Activated CD4-positive, alpha-beta memory T cell treated with anti-CD3 and anti-CD28 coated beads, Interleukin-2, amount 10 ng/mL, durations not matched to agents 7 days and 5 days (primary cell): ENCODE measurements around the gene ASIP. TPM values are rescaled to one million over a fixed set of nuclear protein-coding genes. Genes with fewer than 3 reads are reported as not detected.
"Not testable (repeated sequence)": the region's sequence is repeated elsewhere in the genome, so short reads cannot be mapped to it uniquely, and the experiment has no call there.

Experiments used
- CTCF ChIA-PET: fragments of 350-600 bp; sonication (Branson Sonifier 250); formaldehyde crosslinking; loops from one replicate; lab custom pipeline; 2021; ENCODE audit warnings: antibody characterized with exemption, inconsistent platforms; lab: Charles Lee
- POLR2A ChIA-PET: fragments of 350-600 bp; sonication (Branson Sonifier 250); formaldehyde crosslinking; loops from one replicate; lab custom pipeline; 2021; ENCODE audit warnings: antibody characterized with exemption; lab: Charles Lee
- DNase-seq: peaks from one replicate; pipeline ENCODE4 v3.0.0-alpha.2; 2020
- H3K27ac Mint-ChIP-seq: one replicate; pipeline ENCODE4 v1.8.0; 2021; ENCODE audit warnings: mild to moderate bottlenecking, mixed read lengths
- H3K27me3 Mint-ChIP-seq: one replicate; pipeline ENCODE4 v1.8.0; 2021; ENCODE audit warnings: mixed read lengths
- H3K36me3 Mint-ChIP-seq: one replicate; pipeline ENCODE4 v1.8.0; 2021; ENCODE audit warnings: low read depth, mixed read lengths
- H3K4me1 Mint-ChIP-seq: one replicate; pipeline ENCODE4 v1.8.0; 2021; ENCODE audit warnings: mixed read lengths
- H3K4me3 Mint-ChIP-seq: one replicate; pipeline ENCODE4 v1.8.0; 2021; ENCODE audit warnings: mild to moderate bottlenecking, mixed read lengths
- H3K9me3 Mint-ChIP-seq: one replicate; pipeline ENCODE4 v1.8.0; 2021; ENCODE audit warnings: mixed read lengths
- total RNA-seq, 2 experiments: library from RNA; stranded (reverse); gene quantifications; one replicate each; pipeline ENCODE4 v1.2.3, GENCODE V29; 2021

ASIP gene
- total RNA-seq, 2 experiments from 2014 or later, result not detected

DNA sequence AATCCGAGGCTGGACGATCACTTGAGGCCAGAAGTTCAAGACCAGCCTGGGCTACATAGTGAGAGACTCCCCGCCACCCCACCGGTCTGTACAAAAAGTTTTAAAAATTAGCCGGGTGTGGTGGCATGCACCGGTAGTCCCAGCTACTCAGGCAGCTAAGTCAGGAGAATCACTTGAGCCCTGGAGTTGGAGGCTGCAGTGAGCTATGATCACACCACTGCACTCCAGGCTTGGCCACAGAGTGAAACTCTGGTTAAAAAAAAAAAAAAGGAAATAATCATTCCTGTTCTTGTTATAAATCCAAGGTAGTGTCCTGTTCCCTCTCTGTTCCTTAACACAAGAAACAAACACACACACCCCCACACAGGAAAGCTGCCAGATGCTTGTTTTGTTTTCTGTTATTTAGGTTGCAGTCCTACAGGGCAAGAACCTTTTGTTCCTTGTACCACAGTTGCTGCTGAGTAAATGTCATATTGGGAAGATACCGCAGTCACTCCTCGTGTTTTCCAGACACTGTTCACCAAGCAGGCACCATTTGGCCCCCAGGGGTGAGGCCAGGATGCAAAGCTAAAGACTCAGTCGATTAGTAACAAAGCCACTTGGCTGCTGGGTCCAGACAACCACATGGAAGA, 28.9 kb downstream of the ASIP start:
- Mint-ChIP-seq H3K27ac (no peak overlapping the region), H3K4me3 (no peak overlapping the region), H3K27me3 (peaks cover 1% of the 10 kb centered on the region), H3K9me3 (no peaks in the 10 kb centered on the region), H3K4me1 (peaks cover 14% of the 10 kb centered on the region), H3K36me3 (peaks cover 3% of the 10 kb centered on the region)
- ChIA-PET POLR2A (no interaction called here), CTCF (interaction anchor here (0.6 kb wide), 1 partner anchor 270 kb away, joined by 3 read pairs; no protein-coding TSS in a partner anchor)
- DNase-seq, result no peak

DNA sequence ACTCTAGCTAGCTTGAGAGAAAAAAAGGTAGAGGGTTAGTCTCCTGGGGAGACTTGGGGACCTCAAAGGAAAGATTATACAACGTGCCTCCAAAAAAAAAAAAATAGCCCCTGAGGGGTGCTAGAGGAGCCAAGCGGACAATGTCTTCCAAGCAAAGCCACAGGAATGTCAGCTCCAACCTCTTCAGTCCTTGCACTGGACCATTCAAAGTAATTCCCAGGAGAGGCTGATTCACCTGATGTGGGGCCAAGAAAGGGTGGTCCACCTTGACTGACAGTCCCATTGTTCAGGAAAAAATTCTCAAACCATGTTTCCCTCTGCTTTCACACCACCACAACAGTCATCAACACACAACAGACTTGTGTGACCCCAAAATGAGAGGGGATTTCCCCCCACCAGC, 30.7 kb downstream of the ASIP start:
- no peak for DNase-seq
- Mint-ChIP-seq H3K9me3 (no peaks in the 10 kb centered on the region), H3K4me3 (no peak overlapping the region), H3K27ac (no peak overlapping the region), H3K4me1 (peaks cover 14% of the 10 kb centered on the region), H3K27me3 (peaks cover 1% of the 10 kb centered on the region), H3K36me3 (peaks cover 6% of the 10 kb centered on the region)
- ChIA-PET POLR2A (no interaction called here), CTCF (interaction anchor here (1.4 kb wide), 1 partner anchor 15 kb away, joined by 4 read pairs; no protein-coding TSS in a partner anchor)

DNA sequence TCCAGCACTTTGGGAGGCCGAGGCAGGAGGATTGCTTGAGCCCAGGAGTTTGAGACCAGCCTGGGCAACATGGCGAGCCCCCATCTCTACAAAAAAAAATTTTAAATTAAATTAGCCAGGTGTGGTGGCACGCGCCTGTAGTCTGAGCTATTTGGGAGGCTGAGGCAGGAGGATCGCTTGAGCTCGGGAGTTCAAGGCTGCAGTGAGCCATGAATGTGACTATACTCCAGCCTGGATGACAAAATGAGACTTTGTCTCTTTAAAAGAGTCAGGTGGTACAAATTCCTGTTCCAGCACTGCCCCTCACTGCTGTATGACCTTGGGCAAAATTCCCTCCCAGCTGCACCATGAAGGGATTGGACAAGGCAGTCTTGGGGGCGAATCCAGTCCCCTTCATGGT, 33.5 kb downstream of the ASIP start:
- Mint-ChIP-seq H3K27me3 (peaks cover 1% of the 10 kb centered on the region), H3K27ac (no peak overlapping the region), H3K4me1 (peaks cover 7% of the 10 kb centered on the region), H3K36me3 (peaks cover 15% of the 10 kb centered on the region), H3K9me3 (no peaks in the 10 kb centered on the region), H3K4me3 (no peak overlapping the region)
- ChIA-PET POLR2A (no interaction called here), CTCF (interaction anchor here (0.9 to 1.1 kb wide), 2 partner anchors 8 to 38 kb away, joined by 3 read pairs; no protein-coding TSS in a partner anchor)
- DNase-seq, result no peak

DNA sequence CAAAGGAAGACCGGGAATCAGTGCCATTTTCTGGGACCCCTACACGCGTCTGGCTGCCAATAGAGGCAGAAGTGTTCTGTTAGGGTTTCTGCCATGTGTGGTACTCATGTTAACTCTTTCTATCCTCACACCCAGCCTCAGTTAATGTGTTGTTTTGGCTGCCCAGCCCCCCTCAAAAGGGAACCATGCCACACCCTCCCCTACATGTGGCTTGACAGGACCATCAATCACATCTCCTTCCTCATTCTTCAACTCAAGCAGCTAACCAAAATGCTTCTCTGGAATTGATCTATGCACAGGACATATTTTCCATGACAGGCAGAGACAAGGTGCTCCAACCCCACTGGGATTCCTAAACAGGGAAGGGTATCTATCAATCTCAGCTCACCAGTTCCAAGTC, 40.0 kb downstream of the ASIP start:
- H3K27ac Mint-ChIP-seq, result no peak overlapping the region
- no peaks in the 10 kb centered on the region for H3K27me3 Mint-ChIP-seq
- no peaks in the 10 kb centered on the region for H3K9me3 Mint-ChIP-seq
- ChIA-PET POLR2A (no interaction called here), CTCF (no interaction called here)
- H3K4me1 Mint-ChIP-seq, result no peaks in the 10 kb centered on the region
- H3K4me3 Mint-ChIP-seq, result no peak overlapping the region
- H3K36me3 Mint-ChIP-seq, result peaks cover 16% of the 10 kb centered on the region
- no peak for DNase-seq

DNA sequence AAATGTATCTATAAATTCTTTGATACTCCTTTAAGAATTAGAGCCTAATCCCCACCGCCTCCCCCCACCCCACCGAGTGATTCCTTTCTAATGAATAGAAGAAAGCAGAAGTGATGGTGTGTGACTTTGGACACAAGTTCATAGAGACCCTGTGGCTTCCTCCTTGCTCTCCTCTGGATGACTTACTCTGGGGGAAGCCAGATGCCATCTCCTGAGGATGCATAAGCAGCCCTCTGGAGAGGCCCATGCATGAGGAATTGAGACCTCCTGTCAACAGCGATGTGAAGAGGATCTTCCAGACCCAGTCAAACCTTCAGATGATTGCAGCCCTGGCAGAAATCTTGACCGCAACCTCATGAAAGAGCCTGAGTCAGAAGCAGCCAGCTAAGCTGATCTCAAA, 40.8 kb downstream of the ASIP start:
- CTCF ChIA-PET, result interaction anchor here (0.6 kb wide), 1 partner anchor 8 kb away, joined by 3 read pairs; no protein-coding TSS in a partner anchor
- no peaks in the 10 kb centered on the region for H3K27me3 Mint-ChIP-seq
- peaks cover 19% of the 10 kb centered on the region for H3K36me3 Mint-ChIP-seq

DNA sequence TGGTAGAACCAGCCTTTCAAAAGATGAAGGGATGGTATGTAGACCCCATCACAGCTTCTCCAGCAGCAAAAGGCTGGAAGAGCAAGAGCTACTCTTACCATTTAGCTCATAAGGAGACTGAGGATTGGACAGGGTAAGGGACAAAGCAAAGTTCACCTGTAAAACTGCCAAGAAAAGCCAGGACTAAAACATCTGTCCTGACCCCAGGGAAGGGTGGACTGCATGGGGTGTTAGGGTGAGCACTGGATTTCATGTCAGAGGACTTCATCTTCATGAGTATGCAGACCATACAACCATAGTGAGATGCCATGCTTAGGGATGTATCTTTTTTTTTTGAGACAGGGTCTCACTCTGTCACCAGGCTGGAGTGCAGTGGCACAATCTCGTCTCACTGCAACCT, 42.6 kb downstream of the ASIP start:
- Mint-ChIP-seq H3K27me3 (no peaks in the 10 kb centered on the region), H3K4me3 (no peak overlapping the region), H3K4me1 (no peaks in the 10 kb centered on the region), H3K9me3 (no peaks in the 10 kb centered on the region), H3K36me3 (peaks cover 15% of the 10 kb centered on the region), H3K27ac (no peak overlapping the region)
- POLR2A ChIA-PET, result no interaction called here
- DNase-seq, result no peak
- CTCF ChIA-PET, result no interaction called here

More for the DNA sequence above, 40.8 kb downstream of the ASIP start:
- H3K4me3 Mint-ChIP-seq, result no peak overlapping the region
- no peaks in the 10 kb centered on the region for H3K4me1 Mint-ChIP-seq
- POLR2A ChIA-PET, result no interaction called here
- no peak overlapping the region for H3K27ac Mint-ChIP-seq
- H3K9me3 Mint-ChIP-seq, result no peaks in the 10 kb centered on the region
- DNase-seq, result no peak

DNA sequence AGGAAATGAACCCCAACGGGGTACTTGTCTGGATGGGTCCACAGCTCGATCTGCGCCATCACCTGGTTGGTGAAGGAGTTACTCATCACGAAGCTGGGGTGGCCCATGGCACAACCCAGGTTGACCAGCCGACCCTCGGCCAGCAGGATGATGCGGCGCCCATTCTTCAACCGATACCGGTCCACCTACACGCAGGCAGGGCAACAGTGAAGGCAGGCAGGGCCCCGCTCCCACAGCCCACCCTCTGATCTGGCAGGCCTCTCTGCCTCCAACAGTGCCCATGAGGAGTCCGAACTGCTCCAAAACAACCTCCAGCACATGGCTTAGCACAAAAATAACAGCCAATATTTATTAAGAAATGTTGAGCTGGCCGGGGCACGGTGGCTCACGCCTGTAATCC, 44.2 kb downstream of the ASIP start:
- POLR2A ChIA-PET, result no interaction called here
- no peaks in the 10 kb centered on the region for H3K9me3 Mint-ChIP-seq
- no peak overlapping the region for H3K4me3 Mint-ChIP-seq
- no peaks in the 10 kb centered on the region for H3K27me3 Mint-ChIP-seq
- CTCF ChIA-PET, result interaction anchor here (3.3 kb wide), 1 partner anchor 27 kb away, joined by 10 read pairs; no protein-coding TSS in a partner anchor
- H3K27ac Mint-ChIP-seq, result no peak overlapping the region
- H3K36me3 Mint-ChIP-seq, result peaks cover 21% of the 10 kb centered on the region
- H3K4me1 Mint-ChIP-seq, result no peaks in the 10 kb centered on the region
- DNase-seq, result no peak

DNA sequence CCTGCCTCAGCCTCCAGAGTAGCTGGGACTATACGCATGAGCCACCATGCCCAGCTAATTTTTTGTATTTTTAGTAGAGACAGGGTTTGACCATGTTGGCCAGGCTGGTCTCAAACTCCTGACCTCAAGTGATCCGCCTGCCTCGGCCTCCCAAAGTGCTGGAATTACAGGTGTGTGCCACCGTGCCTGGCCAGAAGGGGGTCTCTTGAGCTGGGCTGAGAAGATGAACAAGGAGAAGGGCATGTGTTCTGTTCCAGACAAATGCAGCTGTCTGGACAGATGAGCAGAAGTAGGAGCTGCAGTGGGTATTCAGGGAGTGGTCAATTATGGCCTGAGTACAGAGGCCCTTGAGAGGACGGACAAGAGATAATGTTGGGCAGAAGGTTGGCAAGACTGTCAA, 46.3 kb downstream of the ASIP start:
- H3K36me3 Mint-ChIP-seq, result peaks cover 38% of the 10 kb centered on the region
- DNase-seq, H3K9me3 Mint-ChIP-seq, POLR2A ChIA-PET, H3K4me3 Mint-ChIP-seq, H3K27me3 Mint-ChIP-seq, H3K27ac Mint-ChIP-seq, H3K4me1 Mint-ChIP-seq: not testable (repeated sequence)
- CTCF ChIA-PET, result interaction anchor here (0.6 to 3.3 kb wide), 3 partner anchors 25 to 472 kb away, joined by 3 to 10 read pairs (median 3); no protein-coding TSS in a partner anchor

DNA sequence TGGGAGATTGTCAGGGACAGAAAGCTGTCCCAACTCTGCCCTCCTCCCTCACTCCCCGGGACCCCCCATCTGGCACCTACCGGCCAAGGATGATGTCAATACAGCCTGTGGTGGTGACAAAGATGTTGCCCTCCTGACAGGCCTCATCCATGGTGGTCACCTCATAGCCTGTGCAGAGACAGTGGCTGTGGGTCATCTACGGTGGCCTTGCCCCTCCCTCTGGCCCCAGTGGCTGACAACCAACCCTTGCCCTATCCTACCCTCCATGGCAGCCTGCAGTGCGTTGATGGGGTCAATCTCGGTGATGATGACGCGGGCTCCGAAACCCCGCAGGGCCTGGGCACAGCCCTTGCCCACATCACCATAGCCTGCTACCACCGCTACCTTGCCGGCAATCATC, 49.2 kb downstream of the ASIP start:
- DNase-seq, result no peak
- ChIA-PET POLR2A (interaction anchor here (1.1 kb wide), 1 partner anchor 12 kb away, joined by 3 read pairs; no protein-coding TSS in a partner anchor), CTCF (interaction anchor here (1.4 kb wide), 1 partner anchor 22 kb away, joined by 5 read pairs; no protein-coding TSS in a partner anchor)
- no peak overlapping the region for H3K27ac Mint-ChIP-seq
- H3K4me3 Mint-ChIP-seq, result no peak overlapping the region
- H3K27me3 Mint-ChIP-seq, result no peaks in the 10 kb centered on the region
- no peaks in the 10 kb centered on the region for H3K9me3 Mint-ChIP-seq
- H3K4me1 Mint-ChIP-seq, result no peaks in the 10 kb centered on the region
- H3K36me3 Mint-ChIP-seq, result peaks cover 55% of the 10 kb centered on the region

DNA sequence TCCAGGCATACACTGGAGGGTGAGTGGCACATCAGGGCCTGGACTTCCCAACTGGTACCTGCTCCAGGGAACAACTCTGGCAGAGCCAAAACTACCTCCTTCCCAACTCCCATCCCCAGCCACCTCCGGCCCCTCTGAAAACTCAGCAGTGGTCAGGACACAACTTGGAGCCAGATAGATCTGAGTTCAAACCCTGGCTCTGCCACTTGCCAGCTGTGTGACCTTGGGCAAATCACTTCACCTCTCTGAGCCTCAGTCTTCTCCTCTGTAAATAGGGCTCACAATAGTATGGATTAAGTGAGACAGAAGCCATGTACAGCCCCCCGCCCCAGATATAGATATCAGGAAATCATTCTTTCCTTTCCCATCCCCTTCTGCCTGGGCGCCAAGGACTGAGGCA, 51.3 kb downstream of the ASIP start:
- DNase-seq, result no peak
- H3K9me3 Mint-ChIP-seq, result no peaks in the 10 kb centered on the region
- no peaks in the 10 kb centered on the region for H3K27me3 Mint-ChIP-seq
- H3K4me1 Mint-ChIP-seq, result peaks cover 3% of the 10 kb centered on the region
- H3K4me3 Mint-ChIP-seq, result no peak overlapping the region
- H3K36me3 Mint-ChIP-seq, result peaks cover 49% of the 10 kb centered on the region
- no peak overlapping the region for H3K27ac Mint-ChIP-seq
- POLR2A ChIA-PET, result no interaction called here
- CTCF ChIA-PET, result interaction anchor here (1.1 kb wide), 1 partner anchor 20 kb away, joined by 3 read pairs; no protein-coding TSS in a partner anchor

DNA sequence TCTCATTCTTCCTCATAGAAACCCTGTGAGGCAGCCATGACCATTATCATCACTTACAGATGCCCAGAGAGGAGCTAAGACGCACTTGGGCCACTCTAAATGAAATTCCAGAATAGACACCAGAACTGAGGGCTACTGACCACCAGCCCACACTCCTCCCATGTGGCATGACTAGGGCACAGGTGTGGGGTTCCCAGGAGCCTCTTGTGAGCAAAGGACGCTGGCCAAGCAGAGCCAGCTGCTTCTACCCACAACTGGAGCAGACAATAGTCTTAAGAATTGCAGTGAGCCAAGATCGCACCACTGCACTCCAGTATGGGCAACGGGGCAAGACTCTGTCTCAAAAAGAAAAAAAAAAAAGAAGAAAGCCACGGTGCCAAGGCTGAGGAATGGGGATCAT, 51.9 kb downstream of the ASIP start:
- no peak overlapping the region for H3K27ac Mint-ChIP-seq
- H3K9me3 Mint-ChIP-seq, result no peaks in the 10 kb centered on the region
- no peak for DNase-seq
- peaks cover 47% of the 10 kb centered on the region for H3K36me3 Mint-ChIP-seq
- ChIA-PET POLR2A (no interaction called here), CTCF (interaction anchor here (0.6 to 1.1 kb wide), 2 partner anchors 19 to 152 kb away, joined by 3 read pairs; no protein-coding TSS in a partner anchor)
- no peak overlapping the region for H3K4me3 Mint-ChIP-seq
- no peaks in the 10 kb centered on the region for H3K27me3 Mint-ChIP-seq
- H3K4me1 Mint-ChIP-seq, result peaks cover 3% of the 10 kb centered on the region

DNA sequence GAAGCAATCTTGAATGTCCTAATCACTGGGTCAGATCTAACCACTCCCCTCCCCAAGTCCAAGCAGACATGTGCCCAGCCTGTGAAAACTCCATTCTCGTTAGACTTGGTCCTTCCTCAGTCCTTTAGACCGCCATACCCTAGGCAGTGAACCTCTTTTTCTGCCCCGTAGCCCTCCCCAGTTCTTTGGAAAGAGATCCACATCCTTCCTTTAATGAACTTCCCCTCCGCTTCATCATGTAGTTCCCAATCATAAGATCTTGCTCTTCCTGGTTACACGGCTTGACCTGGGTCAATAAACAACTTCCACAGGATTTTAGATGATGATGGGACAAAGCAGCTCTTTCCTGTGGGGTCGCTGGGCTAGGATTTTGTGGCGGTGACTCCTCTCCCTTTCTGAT, 52.4 kb downstream of the ASIP start:
- no peaks in the 10 kb centered on the region for H3K9me3 Mint-ChIP-seq
- peaks cover 47% of the 10 kb centered on the region for H3K36me3 Mint-ChIP-seq
- POLR2A ChIA-PET, result no interaction called here
- no peak overlapping the region for H3K4me3 Mint-ChIP-seq
- DNase-seq, result no peak
- H3K27ac Mint-ChIP-seq, result no peak overlapping the region
- H3K27me3 Mint-ChIP-seq, result no peaks in the 10 kb centered on the region
- CTCF ChIA-PET, result no interaction called here
- peaks cover 3% of the 10 kb centered on the region for H3K4me1 Mint-ChIP-seq

DNA sequence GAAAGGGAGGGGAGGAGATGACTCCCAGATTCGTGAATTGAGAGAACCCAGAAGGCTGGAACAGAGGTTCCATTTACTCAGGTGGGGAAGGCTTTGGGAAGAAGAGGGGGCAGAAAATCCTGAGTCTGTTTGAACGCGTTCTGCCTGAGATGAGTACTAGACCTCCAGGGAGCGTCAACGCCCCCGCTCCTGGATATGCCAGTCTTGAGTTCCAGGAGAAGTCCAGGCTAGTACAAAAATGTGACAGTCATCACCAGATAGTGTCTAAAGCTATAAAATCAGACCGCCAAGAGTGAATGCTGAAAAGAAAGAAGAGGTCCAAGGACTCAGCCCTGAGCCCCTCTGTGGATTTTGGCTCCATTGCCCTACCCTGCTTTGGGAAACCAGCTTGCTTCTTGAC, 53.3 kb downstream of the ASIP start:
- H3K4me1 Mint-ChIP-seq, result peaks cover 3% of the 10 kb centered on the region
- H3K27me3 Mint-ChIP-seq, result no peaks in the 10 kb centered on the region
- peaks cover 47% of the 10 kb centered on the region for H3K36me3 Mint-ChIP-seq
- ChIA-PET CTCF (interaction anchor here (0.6 to 1.4 kb wide), 2 partner anchors 36 to 475 kb away, joined by 3 read pairs; no protein-coding TSS in a partner anchor), POLR2A (interaction anchor here (1.1 kb wide), 1 partner anchor 8 kb away, joined by 4 read pairs; the partner anchor contains the start of gene AHCY)
- no peak overlapping the region for H3K27ac Mint-ChIP-seq
- no peak for DNase-seq
- no peaks in the 10 kb centered on the region for H3K9me3 Mint-ChIP-seq
- H3K4me3 Mint-ChIP-seq, result no peak overlapping the region
